Tibial nerve (tissue), 4 donors: ENCODE measurements around the gene TJP1. TPM values are rescaled to one million over a fixed set of nuclear protein-coding genes. Genes with fewer than 3 reads are reported as not detected.
"Not testable (repeated sequence)": the region's sequence is repeated elsewhere in the genome, so short reads cannot be mapped to it uniquely, and the experiment has no call there.

Experiments used
- DNase-seq, 2 donors: peaks; one replicate each; pipeline ENCODE4 v3.0.0-alpha.2; 2019; ENCODE audit warnings: low spot score in 2 of 2
- H3K27ac ChIP-seq, 4 donors: fragments of 200-600 bp; sonication (generic) in 3 of 4; one replicate each; pipeline ENCODE4 v1.5.1; 2017 to 2019; ENCODE audit warnings: mild to moderate bottlenecking in 1 of 4
- H3K27me3 ChIP-seq, 2 donors: fragments of 200-600 bp; sonication (generic) in 1 of 2; one replicate each; pipeline versions ENCODE4 v1.5.1 to v1.6.0; 2017 to 2019
- H3K36me3 ChIP-seq, 3 donors: fragments of 200-600 bp; sonication (generic); one replicate each; pipeline ENCODE4 v1.5.1; 2018 to 2019
- H3K4me1 ChIP-seq, 4 donors: fragments of 200-600 bp; sonication (generic) in 3 of 4; one replicate each; pipeline ENCODE4 v1.5.1; 2017 to 2019
- H3K4me3 ChIP-seq, 4 donors: fragments of 200-600 bp; sonication (generic) in 3 of 4; one replicate each; pipeline ENCODE4 v1.5.1; 2017 to 2019; ENCODE audit warnings: mild to moderate bottlenecking in 1 of 4, moderate library complexity in 1 of 4
- H3K9me3 ChIP-seq, 4 donors: fragments of 200-600 bp; sonication (generic) in 3 of 4; one replicate each; pipeline ENCODE4 v1.5.1; 2017 to 2019
- CTCF ChIP-seq, 5 experiments: fragments of 200-600 bp in 3 of 5; fragments of 450-650 bp in 2 of 5; sonication (generic) in 3 of 5; IDR thresholded peaks; one replicate each; pipeline ENCODE4 v1.5.1; 2016 to 2019; ENCODE audit warnings: antibody characterized with exemption in 5 of 5, mild to moderate bottlenecking in 3 of 5, moderate library complexity in 2 of 5
- EP300 ChIP-seq, 2 donors: sonication (generic); formaldehyde crosslinking; IDR thresholded peaks; one replicate each; pipeline ENCODE4 v1.6.1; 2017; ENCODE audit warnings: antibody characterized with exemption in 2 of 2, mild to moderate bottlenecking in 1 of 2
- POLR2A ChIP-seq, 2 donors: fragments of 450-650 bp; IDR thresholded peaks; one replicate each; pipeline ENCODE4 v1.6.1; 2017; ENCODE audit warnings: antibody characterized with exemption in 2 of 2, mild to moderate bottlenecking in 2 of 2, moderate library complexity in 2 of 2
- WGBS, 2 donors: methylation state at CpG; one replicate each; pipeline ENCODE4 v1.1.5; 2018; 5-methylcytosine and 5-hydroxymethylcytosine counted together
- total RNA-seq, 4 donors: library from RNA; depleted of rRNA; stranded (reverse); fragments of >200 nt; gene quantifications; one replicate each; pipeline ENCODE4 v1.1.0, GENCODE V29; 2016

Gene TJP1
- total RNA-seq, 4 donors from 2014 or later, result 163 to 416 (median 403) TPM

- 75 to 76% methylated on average over 4 of the region's 4 CpGs for WGBS, 2 donors
- Histone ChIP-seq H3K36me3 (peaks cover 0 to 4% (median 0%) of the 10 kb centered on the region in 3 donors), H3K4me1 (peaks cover 0 to 29% (median 0%) of the 10 kb centered on the region in 4 donors), H3K9me3 (no peaks in the 10 kb centered on the region), H3K4me3 (no peak overlapping the region), H3K27ac (no peak overlapping the region), H3K27me3 (no peaks in the 10 kb centered on the region)
- TF ChIP-seq CTCF (IDR thresholded peaks at IDR 0.05) (no peak), EP300 (IDR thresholded peaks at IDR 0.05) (no peak), POLR2A (IDR thresholded peaks at IDR 0.05) (no peak)
- no peak for DNase-seq
Measured at GRCh38 chr15:29788433-29789034, 33.7 kb downstream of the TJP1 start.

GRCh38 chr15:29787767-29788166, 34.5 kb downstream of the TJP1 start:
- Histone ChIP-seq H3K4me3 (no peak overlapping the region), H3K9me3 (no peaks in the 10 kb centered on the region), H3K27ac (no peak overlapping the region), H3K27me3 (no peaks in the 10 kb centered on the region), H3K4me1 (peaks cover 0 to 29% (median 0%) of the 10 kb centered on the region in 4 donors), H3K36me3 (no peaks in the 10 kb centered on the region)
- TF ChIP-seq CTCF (IDR thresholded peaks at IDR 0.05), result no peak
- TF ChIP-seq EP300 (IDR thresholded peaks at IDR 0.05), result no peak
- TF ChIP-seq POLR2A (IDR thresholded peaks at IDR 0.05), result no peak
- no peak for DNase-seq

- whole genome bisulfite sequencing, 2 donors, result 93% methylated on average over 1 of the region's 1 CpG
- Histone ChIP-seq H3K27me3 (no peaks in the 10 kb centered on the region), H3K4me1 (peaks cover 0 to 29% (median 0%) of the 10 kb centered on the region in 4 donors), H3K9me3 (peaks cover 0 to 7% (median 0%) of the 10 kb centered on the region in 4 donors), H3K36me3 (no peaks in the 10 kb centered on the region), H3K4me3 (no peak overlapping the region), H3K27ac (no peak overlapping the region)
- TF ChIP-seq POLR2A (IDR thresholded peaks at IDR 0.05) (no peak), EP300 (IDR thresholded peaks at IDR 0.05) (no peak), CTCF (IDR thresholded peaks at IDR 0.05) (no peak)
- no peak for DNase-seq
Measured at GRCh38 chr15:29785642-29786041, 36.6 kb downstream of the TJP1 start.

GRCh38 chr15:29785136-29785535, 37.1 kb downstream of the TJP1 start:
- DNase-seq, result no peak
- H3K36me3 ChIP-seq, result peaks cover 0 to 2% (median 0%) of the 10 kb centered on the region in 3 donors
- H3K4me3 ChIP-seq, result no peak overlapping the region
- TF ChIP-seq CTCF (IDR thresholded peaks at IDR 0.05) (no peak), EP300 (IDR thresholded peaks at IDR 0.05) (no peak), POLR2A (IDR thresholded peaks at IDR 0.05) (no peak)
- H3K27ac ChIP-seq, result no peak overlapping the region
- peaks cover 0 to 29% (median 0%) of the 10 kb centered on the region in 4 donors for H3K4me1 ChIP-seq
- H3K27me3 ChIP-seq, result no peaks in the 10 kb centered on the region
- H3K9me3 ChIP-seq, result peaks cover 0 to 7% (median 0%) of the 10 kb centered on the region in 4 donors
- 63 to 75% methylated on average over 2 of the region's 2 CpGs for WGBS, 2 donors

GRCh38 chr15:29784413-29784812, 37.9 kb downstream of the TJP1 start:
- peaks cover 0 to 5% (median 0%) of the 10 kb centered on the region in 3 donors for H3K36me3 ChIP-seq
- peaks cover 0 to 29% (median 0%) of the 10 kb centered on the region in 4 donors for H3K4me1 ChIP-seq
- no peaks in the 10 kb centered on the region for H3K27me3 ChIP-seq
- peaks cover 0 to 7% (median 0%) of the 10 kb centered on the region in 4 donors for H3K9me3 ChIP-seq
- no peak overlapping the region for H3K27ac ChIP-seq
- no peak overlapping the region for H3K4me3 ChIP-seq
- WGBS, 2 donors, result 79 to 83% methylated on average over 7 of the region's 7 CpGs
- DNase-seq, result no peak
- no peak for TF ChIP-seq EP300 (IDR thresholded peaks at IDR 0.05)
- no peak for TF ChIP-seq CTCF (IDR thresholded peaks at IDR 0.05)
- TF ChIP-seq POLR2A (IDR thresholded peaks at IDR 0.05), result no peak

- H3K27me3 ChIP-seq, H3K27ac ChIP-seq, H3K4me3 ChIP-seq, H3K36me3 ChIP-seq, H3K9me3 ChIP-seq, DNase-seq: not testable (repeated sequence)
- H3K4me1 ChIP-seq, result peaks cover 0 to 36% (median 0%) of the 10 kb centered on the region in 4 donors
- 82 to 84% methylated on average over 8 of the region's 8 CpGs for WGBS, 2 donors
Measured at GRCh38 chr15:29782816-29783215, 39.5 kb downstream of the TJP1 start.
